ENCODE results near the gene PTTG1IP. TPM values are rescaled to one million over a fixed set of nuclear protein-coding genes. Genes with fewer than 3 reads are reported as not detected.

The PTTG1IP gene
- total and polyA plus RNA-seq, 2 donors (not counting 1 experiment from before 2014, with no cell fraction given) = 229 to 240 TPM

DNA sequence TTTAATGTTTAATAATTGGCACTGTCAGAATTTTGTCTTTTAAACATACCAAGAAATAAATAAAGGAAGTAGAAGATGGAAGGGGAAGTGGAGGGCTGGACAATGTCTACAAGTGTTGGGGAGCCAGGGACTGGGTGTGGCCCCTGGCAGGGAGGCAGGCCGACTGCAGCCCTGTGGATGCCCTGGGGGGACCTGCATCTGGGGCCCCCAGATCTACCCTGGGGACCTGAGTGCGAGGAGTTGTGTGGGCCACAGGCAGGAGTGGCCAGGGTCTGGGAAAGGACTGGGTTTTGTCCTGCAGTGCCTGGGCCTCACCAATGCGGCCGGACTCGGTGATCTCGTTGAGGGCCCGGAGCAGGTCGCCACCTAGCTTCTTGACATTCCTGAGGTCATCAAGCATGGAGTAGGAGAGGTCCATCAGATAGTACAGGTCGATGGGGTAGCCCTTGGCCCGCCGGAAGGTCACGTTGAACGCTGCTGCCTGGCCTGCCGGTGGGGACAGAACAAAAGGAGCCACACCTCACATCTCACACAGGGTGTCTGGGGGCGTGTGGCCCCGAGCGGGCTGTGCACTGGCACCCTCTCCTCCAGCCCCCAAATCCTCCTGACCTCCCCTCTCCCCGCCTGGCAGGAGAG, 29.7 kb upstream of the PTTG1IP start:
- TF ChIP-seq EZH2 (IDR thresholded peaks at IDR 0.05; ENCODE audit: low read length, missing control alignments) = no peak
- TF ChIP-seq, protein P1, sequence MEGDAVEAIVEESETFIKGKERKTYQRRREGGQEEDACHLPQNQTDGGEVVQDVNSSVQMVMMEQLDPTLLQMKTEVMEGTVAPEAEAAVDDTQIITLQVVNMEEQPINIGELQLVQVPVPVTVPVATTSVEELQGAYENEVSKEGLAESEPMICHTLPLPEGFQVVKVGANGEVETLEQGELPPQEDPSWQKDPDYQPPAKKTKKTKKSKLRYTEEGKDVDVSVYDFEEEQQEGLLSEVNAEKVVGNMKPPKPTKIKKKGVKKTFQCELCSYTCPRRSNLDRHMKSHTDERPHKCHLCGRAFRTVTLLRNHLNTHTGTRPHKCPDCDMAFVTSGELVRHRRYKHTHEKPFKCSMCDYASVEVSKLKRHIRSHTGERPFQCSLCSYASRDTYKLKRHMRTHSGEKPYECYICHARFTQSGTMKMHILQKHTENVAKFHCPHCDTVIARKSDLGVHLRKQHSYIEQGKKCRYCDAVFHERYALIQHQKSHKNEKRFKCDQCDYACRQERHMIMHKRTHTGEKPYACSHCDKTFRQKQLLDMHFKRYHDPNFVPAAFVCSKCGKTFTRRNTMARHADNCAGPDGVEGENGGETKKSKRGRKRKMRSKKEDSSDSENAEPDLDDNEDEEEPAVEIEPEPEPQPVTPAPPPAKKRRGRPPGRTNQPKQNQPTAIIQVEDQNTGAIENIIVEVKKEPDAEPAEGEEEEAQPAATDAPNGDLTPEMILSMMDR (conservative IDR thresholded peaks at IDR 0.05 in 1 of 2, IDR thresholded peaks at IDR 0.05 in 1 of 2; ENCODE audit: low read depth in 1 of 2, low read length in 2 of 2) = no peak
- Histone ChIP-seq H4K20me1 (ENCODE audit: control insufficient read depth, extremely low read depth, insufficient read depth, low read length) (no peaks in the 10 kb centered on the region), H2AFZ (ENCODE audit: low read length) (no peak overlapping the region), H3K9ac (ENCODE audit: insufficient read depth, low read length) (no peak overlapping the region), H3K9me3 (ENCODE audit: control insufficient read depth, insufficient read depth, low read depth, low read length) (peaks cover 3% of the 10 kb centered on the region), H3K4me1 (ENCODE audit: control insufficient read depth, extremely low read depth, insufficient read depth, low read length) (no peaks in the 10 kb centered on the region), H3K27ac (ENCODE audit: insufficient read depth, low read length) (no peak overlapping the region), H3K4me2 (ENCODE audit: extremely low read depth, insufficient read depth, low read length) (no peak overlapping the region), H3K79me2 (ENCODE audit: control insufficient read depth, insufficient read depth, low read length) (no peaks in the 10 kb centered on the region), H3K4me3 (replicated peaks in 1 of 4; ENCODE audit: control extremely low read depth in 1 of 4, insufficient read depth in 1 of 4, low read depth in 3 of 4, low read length in 4 of 4) (no peak overlapping the region), H3K36me3 (ENCODE audit: control insufficient read depth, insufficient read depth, low read length) (no peaks in the 10 kb centered on the region), H3K27me3 (ENCODE audit: control insufficient read depth, insufficient read depth, low read length) (peaks cover 16% of the 10 kb centered on the region)
- no peak for DNase-seq (ENCODE audit: low read depth in 2 of 2)

DNA sequence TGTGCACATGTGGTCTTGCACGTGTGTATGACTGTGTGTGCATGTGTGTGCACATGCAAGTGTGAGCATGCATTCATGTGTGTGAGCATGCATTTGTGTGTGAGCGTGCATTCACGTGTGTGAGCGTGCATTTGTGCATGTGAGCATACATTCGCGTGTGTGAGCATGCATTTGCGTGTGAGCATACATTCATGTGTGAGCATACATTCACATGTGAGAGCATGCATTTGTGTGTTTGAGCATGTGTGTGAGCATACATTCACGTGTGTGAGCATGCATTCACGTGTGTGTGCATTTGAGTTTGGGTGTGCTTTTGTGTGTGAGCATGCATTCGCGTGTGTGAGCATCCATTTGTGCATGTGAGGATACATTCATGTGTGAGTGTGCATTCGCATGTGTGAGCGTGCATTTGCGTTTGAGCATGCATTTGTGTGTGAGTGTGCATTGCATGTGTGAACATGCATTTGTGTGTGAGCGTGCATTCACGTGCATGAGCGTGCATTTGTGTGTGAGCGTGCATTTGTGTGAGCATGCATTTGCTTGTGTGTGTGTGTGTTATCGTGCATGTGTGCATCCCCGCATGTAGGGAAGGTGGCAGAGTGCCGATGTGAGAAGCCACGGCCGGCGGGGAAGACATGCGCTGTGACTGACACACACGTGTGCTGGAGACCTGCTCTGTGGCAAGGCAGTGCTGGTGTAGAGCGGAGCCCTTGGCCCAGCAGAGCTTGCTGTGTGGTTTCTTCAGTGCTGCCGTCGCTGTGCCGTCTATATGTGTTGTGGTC, 29.0 kb upstream of the PTTG1IP start:
- Histone ChIP-seq H3K36me3 (ENCODE audit: control insufficient read depth, insufficient read depth, low read length) (no peaks in the 10 kb centered on the region), H3K27ac (ENCODE audit: insufficient read depth, low read length) (no peak overlapping the region), H3K9ac (ENCODE audit: insufficient read depth, low read length) (no peak overlapping the region), H3K9me3 (ENCODE audit: control insufficient read depth, insufficient read depth, low read depth, low read length) (peaks cover 3% of the 10 kb centered on the region), H2AFZ (ENCODE audit: low read length) (no peak overlapping the region), H3K79me2 (ENCODE audit: control insufficient read depth, insufficient read depth, low read length) (no peaks in the 10 kb centered on the region), H3K27me3 (ENCODE audit: control insufficient read depth, insufficient read depth, low read length) (peaks cover 10% of the 10 kb centered on the region), H3K4me3 (replicated peaks in 1 of 4; ENCODE audit: control extremely low read depth in 1 of 4, insufficient read depth in 1 of 4, low read depth in 3 of 4, low read length in 4 of 4) (no peak overlapping the region), H3K4me1 (ENCODE audit: control insufficient read depth, extremely low read depth, insufficient read depth, low read length) (no peaks in the 10 kb centered on the region), H3K4me2 (ENCODE audit: extremely low read depth, insufficient read depth, low read length) (no peak overlapping the region), H4K20me1 (ENCODE audit: control insufficient read depth, extremely low read depth, insufficient read depth, low read length) (no peaks in the 10 kb centered on the region)
- DNase-seq (ENCODE audit: low read depth in 2 of 2) = no peak
- TF ChIP-seq, protein P1 (conservative IDR thresholded peaks at IDR 0.05 in 1 of 2, IDR thresholded peaks at IDR 0.05 in 1 of 2; ENCODE audit: low read depth in 1 of 2, low read length in 2 of 2) = no peak
- TF ChIP-seq EZH2 (IDR thresholded peaks at IDR 0.05; ENCODE audit: low read length, missing control alignments) = no peak

DNA sequence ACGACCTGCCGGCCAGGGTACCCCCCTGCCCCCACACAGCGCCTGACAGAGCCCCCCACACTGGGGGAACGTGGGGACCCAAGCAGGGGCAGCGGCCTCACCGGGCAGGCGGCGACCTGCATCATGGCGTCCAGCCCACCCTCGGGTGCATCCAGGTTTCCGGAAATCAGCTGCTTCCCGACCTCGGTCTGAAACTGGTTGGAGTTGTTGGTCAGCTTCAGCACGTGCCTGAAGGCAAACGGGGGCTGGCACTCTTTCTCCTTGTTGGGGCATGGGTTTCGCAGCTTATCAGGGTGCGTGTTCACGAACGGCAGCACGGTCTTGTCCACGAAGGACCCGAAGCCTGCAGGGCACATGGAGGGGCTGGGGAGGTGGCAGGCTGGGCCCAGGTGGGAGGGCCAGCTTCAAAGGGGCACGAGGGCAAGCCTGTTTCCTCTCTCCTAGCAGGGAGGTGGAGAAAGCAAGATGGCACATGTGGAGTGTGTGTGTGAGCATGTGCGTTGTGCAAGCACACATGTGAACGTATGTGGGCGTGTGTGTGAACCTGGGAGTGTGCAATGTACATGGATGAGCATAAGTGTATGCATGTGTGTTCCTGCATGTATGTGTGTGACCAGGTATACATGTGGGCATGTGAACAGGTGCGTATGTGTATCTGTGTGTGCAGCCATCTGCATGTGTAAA, 28.0 kb upstream of the PTTG1IP start:
- Histone ChIP-seq H3K9me3 (ENCODE audit: control insufficient read depth, insufficient read depth, low read depth, low read length) (peaks cover 3% of the 10 kb centered on the region), H3K27ac (ENCODE audit: insufficient read depth, low read length) (no peak overlapping the region), H3K36me3 (ENCODE audit: control insufficient read depth, insufficient read depth, low read length) (no peaks in the 10 kb centered on the region), H4K20me1 (ENCODE audit: control insufficient read depth, extremely low read depth, insufficient read depth, low read length) (no peaks in the 10 kb centered on the region), H3K9ac (ENCODE audit: insufficient read depth, low read length) (no peak overlapping the region), H3K79me2 (ENCODE audit: control insufficient read depth, insufficient read depth, low read length) (no peaks in the 10 kb centered on the region), H3K27me3 (ENCODE audit: control insufficient read depth, insufficient read depth, low read length) (peaks cover 2% of the 10 kb centered on the region), H3K4me1 (ENCODE audit: control insufficient read depth, extremely low read depth, insufficient read depth, low read length) (no peaks in the 10 kb centered on the region), H3K4me3 (replicated peaks in 1 of 4; ENCODE audit: control extremely low read depth in 1 of 4, insufficient read depth in 1 of 4, low read depth in 3 of 4, low read length in 4 of 4) (no peak overlapping the region), H2AFZ (ENCODE audit: low read length) (no peak overlapping the region), H3K4me2 (ENCODE audit: extremely low read depth, insufficient read depth, low read length) (no peak overlapping the region)
- TF ChIP-seq, protein P1 (conservative IDR thresholded peaks at IDR 0.05 in 1 of 2, IDR thresholded peaks at IDR 0.05 in 1 of 2; ENCODE audit: low read depth in 1 of 2, low read length in 2 of 2) = no peak
- TF ChIP-seq EZH2 (IDR thresholded peaks at IDR 0.05; ENCODE audit: low read length, missing control alignments) = no peak
- DNase-seq (ENCODE audit: low read depth in 2 of 2) = no peak
